GM19372 (cell line): ENCODE measurements around the gene AUTS2.

ENCODE experiments used
- ATAC-seq: cut with Tn5 transposase; IDR thresholded peaks from one replicate; pipeline ENCODE4 v1.9.1; 2021; ENCODE audit warnings: mild to moderate bottlenecking, low read depth, moderate library complexity; ENCODE audit not compliant: unreplicated experiment

Gene AUTS2

DNA sequence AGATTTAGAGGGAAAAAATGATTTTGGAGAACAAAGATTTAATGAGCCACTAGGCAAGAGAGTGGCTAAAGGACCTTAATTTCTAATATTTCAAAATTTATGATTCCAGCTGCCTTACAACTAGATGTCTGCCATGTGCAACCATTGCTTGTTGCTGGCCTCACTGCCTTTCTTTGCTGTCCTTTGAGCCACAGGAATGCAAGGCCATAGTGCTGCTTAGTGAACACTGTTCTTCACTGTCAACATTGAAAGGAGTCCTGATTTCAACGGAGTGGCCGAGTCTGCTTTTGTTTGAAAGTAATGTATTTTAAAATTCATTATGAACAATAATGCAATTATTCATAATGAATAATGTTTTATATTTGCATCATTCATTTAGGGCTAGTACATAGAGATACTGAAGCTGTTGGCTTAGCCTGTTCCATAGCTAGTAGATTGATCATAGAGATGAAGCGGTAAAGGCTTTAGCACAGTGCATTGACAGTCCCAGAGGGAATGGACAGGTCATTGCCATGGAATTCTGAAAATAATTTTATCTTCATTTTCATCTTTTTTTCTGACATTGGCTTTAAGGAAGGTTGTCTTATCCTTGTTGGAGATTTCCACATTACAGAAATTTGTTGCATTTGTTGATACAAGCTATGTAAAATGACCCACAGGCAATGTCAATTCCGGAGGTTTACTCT, 544.1 kb downstream of the AUTS2 start:
- no peak for ATAC-seq

DNA sequence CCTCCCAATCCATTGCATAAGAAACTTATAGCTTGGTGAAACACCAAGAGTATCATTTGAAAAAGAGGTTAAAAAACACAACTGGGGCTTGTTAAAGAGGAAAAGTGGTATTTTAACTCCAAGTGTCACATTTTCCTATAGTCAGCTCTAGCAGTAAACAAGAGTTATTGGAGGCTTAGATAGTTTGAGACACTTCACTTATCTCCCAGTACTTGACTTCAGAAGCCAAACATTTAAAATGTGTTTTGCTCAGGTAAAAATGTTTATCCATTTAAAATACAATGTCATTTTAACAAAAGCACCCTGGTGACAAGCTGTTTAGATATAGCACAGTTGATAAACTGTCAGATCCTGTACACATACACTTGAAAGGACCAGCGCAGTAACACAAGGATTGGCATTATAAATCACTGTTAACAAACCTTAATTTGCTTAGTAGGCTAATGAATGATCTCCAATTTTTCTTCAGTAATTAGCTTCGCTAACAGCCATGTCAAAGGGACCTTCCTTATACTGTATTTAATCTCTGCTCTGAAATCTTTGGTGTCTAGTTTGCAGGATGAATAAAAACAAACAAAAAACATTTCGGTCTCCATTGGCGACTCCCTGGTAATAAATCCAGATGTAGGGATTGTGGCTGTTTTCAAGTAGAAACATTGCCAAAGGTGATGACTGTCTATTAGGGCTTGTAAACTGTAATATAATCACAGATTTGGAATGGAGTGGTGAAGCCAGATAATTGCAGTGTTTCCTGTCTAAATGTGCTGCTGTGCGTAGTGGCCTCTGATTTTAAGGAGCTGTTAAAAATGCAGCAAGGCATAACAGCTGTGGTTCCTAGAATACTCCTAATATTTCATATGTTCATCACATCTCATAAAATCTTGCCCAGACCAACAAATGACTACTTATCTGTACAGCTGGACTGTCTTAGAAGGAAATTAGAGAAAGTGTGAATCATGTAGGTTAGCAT, 545.1 kb downstream of the AUTS2 start:
- ATAC-seq, result no peak

GRCh38 chr7:70148997-70149396, 550.7 kb downstream of the AUTS2 start:
- no peak for ATAC-seq

DNA sequence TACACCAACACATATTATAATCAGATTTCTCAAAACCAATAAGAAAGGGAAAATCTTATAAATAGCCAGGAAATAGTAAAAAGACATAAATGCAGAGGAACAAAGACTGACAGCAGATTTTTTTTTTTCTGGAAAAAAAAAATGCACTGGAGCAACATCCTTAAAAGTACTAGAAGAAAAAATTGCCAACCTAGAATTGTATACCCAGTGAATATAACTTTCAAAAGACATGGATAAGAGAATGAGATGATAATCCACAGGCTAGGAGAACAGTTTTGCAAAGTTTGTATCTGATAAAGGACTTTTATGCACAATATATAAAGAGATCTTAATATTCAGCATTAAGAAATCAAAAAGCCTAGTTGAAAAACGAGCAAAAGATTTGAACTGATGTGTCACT, 554.0 kb downstream of the AUTS2 start:
- no peak for ATAC-seq

DNA sequence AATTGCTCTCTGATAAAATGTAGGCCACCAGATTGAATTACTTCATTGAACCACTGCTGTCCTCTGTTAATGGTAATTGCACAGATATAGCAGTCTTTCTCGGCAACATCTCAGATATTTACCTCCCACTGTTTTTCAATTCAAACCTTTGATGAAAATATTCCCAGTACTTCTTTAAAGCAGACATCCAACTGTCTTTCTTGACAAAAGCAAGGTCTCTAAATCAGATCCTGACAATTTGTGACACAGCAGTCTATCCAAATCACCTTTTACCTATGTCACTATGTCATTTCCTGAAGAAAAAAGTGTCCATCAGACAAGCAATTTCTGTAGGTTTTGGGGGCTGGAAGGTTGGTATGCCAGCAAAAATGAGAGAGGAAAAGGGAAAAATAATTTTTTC, 555.7 kb downstream of the AUTS2 start:
- ATAC-seq, result no peak

GRCh38 chr7:70154521-70155180, 556.4 kb downstream of the AUTS2 start:
- ATAC-seq, result no peak

DNA sequence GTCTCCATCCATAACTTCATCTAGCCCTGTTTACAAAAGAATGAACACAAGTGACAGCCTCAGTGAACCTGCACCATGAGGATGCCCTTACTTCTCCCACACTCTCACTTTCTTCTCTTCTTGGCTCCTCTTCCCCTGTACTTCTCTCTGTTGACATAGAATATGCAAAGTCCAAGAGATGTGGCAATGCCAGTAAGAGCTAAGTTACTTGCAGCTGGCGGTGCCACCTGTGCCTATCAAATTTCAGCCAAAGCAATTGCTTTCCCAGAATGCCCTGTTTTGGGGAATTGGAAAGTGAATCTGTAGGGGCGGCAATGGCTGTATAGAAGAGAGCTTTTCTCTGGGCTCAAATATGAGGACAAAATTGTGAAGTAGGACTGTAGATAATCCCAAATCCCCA, 557.8 kb downstream of the AUTS2 start:
- ATAC-seq, result no peak

DNA sequence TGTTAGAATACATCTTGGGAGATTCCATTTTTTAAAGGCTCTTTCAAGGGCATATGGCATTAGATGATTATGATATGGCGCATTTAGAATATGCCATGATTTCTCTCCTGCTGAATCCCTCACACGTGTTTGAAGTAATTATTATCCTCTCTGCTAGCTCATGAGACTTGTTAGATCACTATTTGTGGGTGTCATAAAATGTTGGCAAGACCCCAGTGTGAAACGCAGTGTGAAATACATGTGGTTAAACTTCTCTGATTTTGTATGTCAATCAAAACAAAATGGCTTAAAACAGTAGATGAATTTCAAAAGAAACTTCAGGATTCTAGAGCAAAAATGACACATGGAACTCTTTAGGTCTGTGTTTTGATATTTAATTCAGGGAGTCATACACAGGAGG, 560.8 kb downstream of the AUTS2 start:
- ATAC-seq, result no peak

DNA sequence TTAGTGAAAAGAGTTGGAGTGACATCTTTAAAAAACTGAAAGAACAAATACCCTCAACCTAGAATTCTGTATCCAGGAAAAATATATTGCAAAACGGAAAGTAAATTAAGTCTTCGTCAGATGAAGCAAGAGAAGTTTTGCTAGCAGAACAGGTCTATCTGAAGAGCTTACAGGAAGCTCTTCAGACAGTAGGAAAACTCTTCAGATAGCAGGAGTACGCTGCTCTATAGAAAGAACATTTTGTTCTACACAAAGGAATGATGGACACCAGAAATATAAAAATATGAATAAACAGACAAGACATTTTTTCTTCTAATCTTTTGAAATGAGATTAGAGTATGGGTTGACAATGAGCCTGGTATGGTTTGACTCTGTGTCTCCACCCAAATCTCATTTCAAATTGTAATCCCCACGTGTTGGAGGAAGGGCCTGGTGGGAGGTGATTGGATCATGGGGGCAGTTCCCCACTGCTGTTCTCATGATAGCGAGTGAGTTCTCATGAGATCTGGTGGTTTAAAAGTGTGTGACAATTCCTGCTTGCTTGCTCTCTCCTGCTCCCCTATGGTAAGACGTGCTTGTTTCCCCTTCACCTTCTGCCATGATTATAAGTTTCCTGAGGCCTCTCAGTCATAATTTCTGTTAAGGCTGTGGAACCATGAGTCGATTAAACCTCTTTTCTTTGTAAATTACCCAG, 567.3 kb downstream of the AUTS2 start:
- ATAC-seq, result no peak

DNA sequence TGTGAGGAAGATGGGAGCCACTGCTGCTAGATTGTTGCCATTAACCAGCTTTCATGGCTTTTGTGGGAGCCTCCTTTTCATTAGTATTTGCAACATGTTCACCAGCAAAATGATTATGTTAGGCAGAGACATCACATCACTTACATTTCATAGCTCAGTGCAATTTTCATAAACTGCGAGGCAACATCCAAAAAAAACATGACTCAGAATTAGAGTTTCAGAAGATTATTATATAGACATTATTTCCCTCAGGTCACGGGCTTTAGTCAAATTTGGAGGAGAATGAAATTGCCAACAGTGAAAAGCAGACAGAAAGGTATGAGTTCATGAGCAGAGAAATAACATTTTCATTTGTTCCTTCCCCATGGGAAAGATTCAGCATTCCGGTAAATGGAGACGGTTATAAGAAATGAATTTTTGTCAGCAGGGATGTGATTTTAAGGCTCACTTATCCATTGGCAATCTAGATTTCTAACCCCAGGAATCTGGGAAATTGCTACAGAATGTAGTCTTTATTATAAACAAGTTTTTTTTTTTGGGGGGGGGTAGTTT, 573.2 kb downstream of the AUTS2 start:
- ATAC-seq, result no peak

DNA sequence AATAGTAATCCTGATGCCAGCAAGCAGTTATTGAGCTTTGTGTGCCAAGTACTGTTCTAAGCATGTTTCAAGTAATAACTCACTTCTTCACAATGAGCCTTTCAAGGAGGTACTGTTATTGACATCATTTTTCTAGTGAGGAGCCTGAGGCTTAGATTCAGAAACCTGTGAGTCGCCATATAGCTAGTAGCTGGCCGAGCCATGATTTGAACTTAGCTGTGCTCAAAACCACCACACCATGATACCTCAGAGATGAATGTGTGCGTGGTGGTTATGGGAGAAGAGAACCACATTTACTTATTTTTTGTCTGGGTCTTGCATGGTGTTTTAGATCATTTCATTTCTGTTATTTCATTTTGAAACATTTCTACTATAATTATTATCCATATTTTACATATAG, 578.9 kb downstream of the AUTS2 start:
- ATAC-seq, result no peak

DNA sequence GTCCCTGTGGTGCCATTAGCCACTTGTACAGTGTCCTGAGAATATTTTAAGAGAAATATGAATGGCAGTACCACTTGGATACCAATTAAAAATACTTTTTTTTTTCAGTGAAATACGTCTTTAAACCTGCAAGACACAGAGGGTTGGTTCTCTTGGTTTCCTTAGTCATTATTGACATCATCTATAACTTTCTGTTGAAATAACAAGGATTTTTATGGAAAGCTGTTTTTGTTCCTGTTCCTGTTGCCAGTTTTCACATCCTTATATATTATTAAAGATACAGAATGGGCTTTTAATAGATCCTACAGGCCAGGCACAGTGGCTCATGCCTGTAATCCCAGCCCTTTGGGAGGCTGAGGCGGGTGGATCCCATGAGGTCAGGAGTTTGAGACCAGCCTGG, 579.9 kb downstream of the AUTS2 start:
- ATAC-seq, result no peak

GRCh38 chr7:70178787-70179186, 580.5 kb downstream of the AUTS2 start:
- ATAC-seq, result no peak

DNA sequence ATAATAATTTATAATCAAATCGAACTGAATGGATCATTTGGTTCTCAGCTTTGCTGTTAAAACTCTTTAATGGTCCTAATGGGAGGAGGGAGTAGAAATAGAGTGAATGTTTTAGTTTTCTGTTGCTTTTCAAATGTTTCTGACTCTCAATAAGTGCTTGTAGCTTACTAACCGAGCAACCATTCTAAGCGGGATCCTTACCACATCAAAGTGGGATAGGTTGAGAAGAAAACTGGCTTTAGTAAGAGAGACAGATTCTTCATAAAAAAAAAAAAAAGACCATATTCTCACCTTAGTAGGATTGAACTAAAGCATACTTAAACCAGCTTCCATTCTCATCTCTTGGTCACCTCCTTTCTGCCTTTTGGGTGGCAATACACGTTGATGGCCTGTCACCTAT, 584.2 kb downstream of the AUTS2 start:
- ATAC-seq, result no peak

- no peak for ATAC-seq
These were observed 585.0 kb downstream of the AUTS2 start for GRCh38 chr7:70183278-70183677.

DNA sequence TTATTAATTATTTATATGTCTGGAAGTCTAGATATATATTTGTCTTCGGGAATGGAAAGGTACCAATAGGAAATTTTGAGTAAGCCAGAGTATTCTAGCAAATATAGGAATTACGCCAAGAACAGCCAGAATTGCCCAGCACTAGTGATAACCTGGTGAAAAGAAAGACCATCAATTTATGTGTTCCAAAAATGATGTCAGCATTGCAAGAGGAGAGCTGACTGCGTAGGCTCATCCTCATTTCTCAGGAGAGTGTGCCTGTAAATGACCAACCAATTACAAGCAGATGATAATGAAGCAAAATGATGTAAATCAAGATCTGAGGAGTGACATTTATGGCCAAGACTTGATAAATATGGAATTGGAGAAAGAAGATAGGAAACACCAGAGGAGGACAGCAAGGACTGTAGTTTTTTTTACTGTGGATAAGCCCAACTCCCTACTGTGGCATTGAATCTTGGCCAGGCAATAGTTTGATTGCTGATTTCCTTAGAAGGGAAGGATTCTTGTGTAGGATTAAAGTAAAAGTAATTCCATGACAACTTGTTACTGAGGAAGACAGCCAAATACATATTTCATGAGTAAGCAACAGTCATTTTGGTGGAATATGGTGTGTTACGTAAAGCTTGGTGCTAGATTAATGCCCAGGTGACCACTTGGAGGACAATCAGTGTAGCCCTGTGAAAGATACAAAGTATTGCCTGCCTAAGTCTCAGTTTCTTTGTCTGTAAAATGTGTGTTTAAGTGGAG, 590.8 kb downstream of the AUTS2 start:
- no peak for ATAC-seq

GRCh38 chr7:70189776-70190175, 591.5 kb downstream of the AUTS2 start:
- ATAC-seq, result no peak

DNA sequence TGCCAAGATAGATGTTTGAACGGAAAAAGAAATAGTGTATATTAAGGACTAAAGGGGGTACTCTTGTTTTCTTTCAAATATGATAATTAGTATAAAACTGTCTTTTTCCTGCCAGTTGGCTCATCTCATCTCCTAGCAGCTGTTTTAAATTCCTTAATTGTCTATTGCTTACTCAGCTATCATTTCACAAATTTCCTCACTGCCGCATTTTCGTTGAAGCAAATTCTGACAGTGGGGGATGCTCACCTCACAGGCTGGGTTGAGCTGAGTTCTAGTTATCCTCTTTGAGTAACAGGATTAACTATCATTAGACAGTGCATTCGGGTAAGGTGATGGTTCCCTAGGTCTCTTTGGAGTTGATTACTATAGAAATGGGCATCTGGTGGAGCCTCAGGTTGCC, 592.0 kb downstream of the AUTS2 start:
- ATAC-seq, result no peak

GRCh38 chr7:70193514-70193913, 595.2 kb downstream of the AUTS2 start:
- ATAC-seq, result no peak
